Fibroblast of peridontal ligament (primary cell): ENCODE measurements around the gene PRAME.
"Not testable (repeated sequence)": the region's sequence is repeated elsewhere in the genome, so short reads cannot be mapped to it uniquely, and the experiment has no call there.

Experiments used
- DNase-seq: peaks from one replicate; pipeline ENCODE4 v3.0.0-alpha.2; 2010; ENCODE audit errors: extremely low read depth

The PRAME gene

GRCh38 chr22:22552630-22553029 is 6.4 kb downstream of the PRAME start:
- no peak for DNase-seq

GRCh38 chr22:22550789-22551434 is 8.2 kb downstream of the PRAME start:
- DNase-seq = no peak

- no peak for DNase-seq
These were observed 10.2 kb downstream of the PRAME start for GRCh38 chr22:22548910-22549309.

GRCh38 chr22:22548317-22548716 is 10.7 kb downstream of the PRAME start:
- no peak for DNase-seq

GRCh38 chr22:22547692-22548300 is 11.3 kb downstream of the PRAME start:
- DNase-seq = no peak

GRCh38 chr22:22547226-22547625 is 11.8 kb downstream of the PRAME start:
- no peak for DNase-seq

- DNase-seq = no peak
These were observed 12.6 kb downstream of the PRAME start for GRCh38 chr22:22546490-22546889.

- DNase-seq = no peak
These were observed 14.0 kb downstream of the PRAME start for GRCh38 chr22:22545084-22545483.

GRCh38 chr22:22538226-22538989 is 20.7 kb downstream of the PRAME start:
- no peak for DNase-seq

- no peak for DNase-seq
These were observed 22.1 kb downstream of the PRAME start for GRCh38 chr22:22536916-22537315.

GRCh38 chr22:22536515-22536914 is 22.6 kb downstream of the PRAME start:
- DNase-seq = no peak

GRCh38 chr22:22535662-22536061 is 23.4 kb downstream of the PRAME start:
- DNase-seq = no peak

- DNase-seq = no peak
These were observed 24.3 kb downstream of the PRAME start for GRCh38 chr22:22534604-22535415.

- no peak for DNase-seq
These were observed 25.2 kb downstream of the PRAME start for GRCh38 chr22:22533863-22534262.

GRCh38 chr22:22533417-22533816 is 25.6 kb downstream of the PRAME start:
- DNase-seq = no peak

- not testable (repeated sequence) for DNase-seq
These were observed 26.5 kb downstream of the PRAME start for GRCh38 chr22:22532547-22533071.

GRCh38 chr22:22531770-22532546 is 27.1 kb downstream of the PRAME start:
- no peak for DNase-seq

GRCh38 chr22:22528780-22529179 is 30.3 kb downstream of the PRAME start:
- DNase-seq = no peak

GRCh38 chr22:22527312-22527711 is 31.8 kb downstream of the PRAME start:
- no peak for DNase-seq

GRCh38 chr22:22526125-22526912 is 32.7 kb downstream of the PRAME start:
- DNase-seq = no peak
